ENCODE measurements around the gene PEX7. TPM values are rescaled to one million over a fixed set of nuclear protein-coding genes. Genes with fewer than 3 reads are reported as not detected.

PEX7 gene
- total and polyA plus RNA-seq, 2 donors (not counting 1 experiment from before 2014, with no cell fraction given) = 10.2 to 18.0 TPM

- TF ChIP-seq CTCF (conservative IDR thresholded peaks at IDR 0.05 in 1 of 2, IDR thresholded peaks at IDR 0.05 in 1 of 2; ENCODE audit: low read depth in 1 of 2, low read length in 2 of 2) (no peak), EZH2 (IDR thresholded peaks at IDR 0.05; ENCODE audit: low read length, missing control alignments) (no peak)
- DNase-seq (ENCODE audit: low read depth in 2 of 2) = no peak
Observed at GRCh38 chr6:136960781-136961180, 138.4 kb downstream of the PEX7 start.

GRCh38 chr6:136961848-136962247 lies 139.5 kb downstream of the PEX7 start:
- no peak overlapping the region for H3K27ac ChIP-seq (ENCODE audit: insufficient read depth, low read length)

More at GRCh38 chr6:136960781-136961180, 138.4 kb downstream of the PEX7 start:
- no peak overlapping the region for H3K27ac ChIP-seq (ENCODE audit: insufficient read depth, low read length)
- no peaks in the 10 kb centered on the region for H4K20me1 ChIP-seq (ENCODE audit: control insufficient read depth, extremely low read depth, insufficient read depth, low read length)
- no peaks in the 10 kb centered on the region for H3K79me2 ChIP-seq (ENCODE audit: control insufficient read depth, insufficient read depth, low read length)
- no peak overlapping the region for H3K9ac ChIP-seq (ENCODE audit: insufficient read depth, low read length)
- H2AFZ ChIP-seq (ENCODE audit: low read length) = no peak overlapping the region
- H3K27me3 ChIP-seq (ENCODE audit: control insufficient read depth, insufficient read depth, low read length) = no peaks in the 10 kb centered on the region
- H3K4me1 ChIP-seq (ENCODE audit: control insufficient read depth, extremely low read depth, insufficient read depth, low read length) = no peaks in the 10 kb centered on the region
- no peaks in the 10 kb centered on the region for H3K9me3 ChIP-seq (ENCODE audit: control insufficient read depth, insufficient read depth, low read depth, low read length)
- H3K4me2 ChIP-seq (ENCODE audit: extremely low read depth, insufficient read depth, low read length) = no peak overlapping the region
- H3K36me3 ChIP-seq (ENCODE audit: control insufficient read depth, insufficient read depth, low read length) = no peaks in the 10 kb centered on the region
- H3K4me3 ChIP-seq (replicated peaks in 1 of 4; ENCODE audit: control extremely low read depth in 1 of 4, insufficient read depth in 1 of 4, low read depth in 3 of 4, low read length in 4 of 4) = no peak overlapping the region

GRCh38 chr6:136962661-136963060 lies 140.3 kb downstream of the PEX7 start:
- no peaks in the 10 kb centered on the region for H3K79me2 ChIP-seq (ENCODE audit: control insufficient read depth, insufficient read depth, low read length)
- no peak for DNase-seq (ENCODE audit: low read depth in 2 of 2)
- no peaks in the 10 kb centered on the region for H4K20me1 ChIP-seq (ENCODE audit: control insufficient read depth, extremely low read depth, insufficient read depth, low read length)
- no peak overlapping the region for H3K9ac ChIP-seq (ENCODE audit: insufficient read depth, low read length)
- H3K9me3 ChIP-seq (ENCODE audit: control insufficient read depth, insufficient read depth, low read depth, low read length) = no peaks in the 10 kb centered on the region
- no peak overlapping the region for H3K27ac ChIP-seq (ENCODE audit: insufficient read depth, low read length)
- no peak overlapping the region for H3K4me2 ChIP-seq (ENCODE audit: extremely low read depth, insufficient read depth, low read length)
- no peak overlapping the region for H2AFZ ChIP-seq (ENCODE audit: low read length)
- H3K4me3 ChIP-seq (replicated peaks in 1 of 4; ENCODE audit: control extremely low read depth in 1 of 4, insufficient read depth in 1 of 4, low read depth in 3 of 4, low read length in 4 of 4) = no peak overlapping the region
- H3K27me3 ChIP-seq (ENCODE audit: control insufficient read depth, insufficient read depth, low read length) = no peaks in the 10 kb centered on the region
- no peaks in the 10 kb centered on the region for H3K36me3 ChIP-seq (ENCODE audit: control insufficient read depth, insufficient read depth, low read length)
- TF ChIP-seq CTCF (conservative IDR thresholded peaks at IDR 0.05 in 1 of 2, IDR thresholded peaks at IDR 0.05 in 1 of 2; ENCODE audit: low read depth in 1 of 2, low read length in 2 of 2) = no peak
- TF ChIP-seq EZH2 (IDR thresholded peaks at IDR 0.05; ENCODE audit: low read length, missing control alignments) = no peak
- no peaks in the 10 kb centered on the region for H3K4me1 ChIP-seq (ENCODE audit: control insufficient read depth, extremely low read depth, insufficient read depth, low read length)

More at GRCh38 chr6:136961848-136962247, 139.5 kb downstream of the PEX7 start:
- H3K4me1 ChIP-seq (ENCODE audit: control insufficient read depth, extremely low read depth, insufficient read depth, low read length) = no peaks in the 10 kb centered on the region
- H3K4me3 ChIP-seq (replicated peaks in 1 of 4; ENCODE audit: control extremely low read depth in 1 of 4, insufficient read depth in 1 of 4, low read depth in 3 of 4, low read length in 4 of 4) = no peak overlapping the region
- H2AFZ ChIP-seq (ENCODE audit: low read length) = no peak overlapping the region
- no peaks in the 10 kb centered on the region for H4K20me1 ChIP-seq (ENCODE audit: control insufficient read depth, extremely low read depth, insufficient read depth, low read length)
- no peaks in the 10 kb centered on the region for H3K79me2 ChIP-seq (ENCODE audit: control insufficient read depth, insufficient read depth, low read length)
- no peaks in the 10 kb centered on the region for H3K36me3 ChIP-seq (ENCODE audit: control insufficient read depth, insufficient read depth, low read length)
- no peak for TF ChIP-seq EZH2 (IDR thresholded peaks at IDR 0.05; ENCODE audit: low read length, missing control alignments)
- TF ChIP-seq CTCF (conservative IDR thresholded peaks at IDR 0.05 in 1 of 2, IDR thresholded peaks at IDR 0.05 in 1 of 2; ENCODE audit: low read depth in 1 of 2, low read length in 2 of 2) = no peak
- no peak overlapping the region for H3K4me2 ChIP-seq (ENCODE audit: extremely low read depth, insufficient read depth, low read length)
- no peak overlapping the region for H3K9ac ChIP-seq (ENCODE audit: insufficient read depth, low read length)
- no peak for DNase-seq (ENCODE audit: low read depth in 2 of 2)
- no peaks in the 10 kb centered on the region for H3K9me3 ChIP-seq (ENCODE audit: control insufficient read depth, insufficient read depth, low read depth, low read length)
- H3K27me3 ChIP-seq (ENCODE audit: control insufficient read depth, insufficient read depth, low read length) = no peaks in the 10 kb centered on the region

Data from fibroblast of lung (primary cell).